ENCODE data around the gene MBD1. TPM values are rescaled to one million over a fixed set of nuclear protein-coding genes. Genes with fewer than 3 reads are reported as not detected.
A peak's percentile ranks its signal among the peaks of the same experiment; 100 is the strongest.

MBD1 gene
- total RNA-seq, 1 donor from 2014 or later = 65.1 TPM

- H3K27ac Mint-ChIP-seq (ENCODE audit: unreplicated experiment) = peak within 1 kb of the TSS; percentile 97
- H3K27me3 Mint-ChIP-seq (ENCODE audit: unreplicated experiment) = peaks cover 19% of the 10 kb centered on the region
- no peaks in the 10 kb centered on the region for H3K9me3 Mint-ChIP-seq (ENCODE audit: unreplicated experiment)
- peak within 1 kb of the TSS; percentile 100 for H3K4me3 Mint-ChIP-seq (ENCODE audit: unreplicated experiment)
- peak; percentile 50 for TF ChIP-seq CTCF (IDR thresholded peaks at IDR 0.05; ENCODE audit: unreplicated experiment)
- peaks cover 19% of the 10 kb centered on the region for H3K4me1 Mint-ChIP-seq (ENCODE audit: unreplicated experiment)
- peak; percentile 95 for DNase-seq (ENCODE audit: low spot score)
- H3K36me3 Mint-ChIP-seq (ENCODE audit: low read depth, unreplicated experiment) = peaks cover 20% of the 10 kb centered on the region
Measured at GRCh38 chr18:50287441-50288347, 6.4 kb upstream of the MBD1 start, which contains the start of gene CXXC1. Gene CXXC1 (minus strand): TSS chr18:50287692. CDS start chr18:50287589, 103 bp downstream.

- H3K9me3 Mint-ChIP-seq (ENCODE audit: unreplicated experiment) = no peaks in the 10 kb centered on the region
- no peak for TF ChIP-seq CTCF (IDR thresholded peaks at IDR 0.05; ENCODE audit: unreplicated experiment)
- H3K36me3 Mint-ChIP-seq (ENCODE audit: low read depth, unreplicated experiment) = peaks cover 21% of the 10 kb centered on the region
- peaks cover 19% of the 10 kb centered on the region for H3K4me1 Mint-ChIP-seq (ENCODE audit: unreplicated experiment)
- H3K27me3 Mint-ChIP-seq (ENCODE audit: unreplicated experiment) = peaks cover 25% of the 10 kb centered on the region
- peak overlapping the region; percentile 100 for H3K4me3 Mint-ChIP-seq (ENCODE audit: unreplicated experiment)
- H3K27ac Mint-ChIP-seq (ENCODE audit: unreplicated experiment) = peak overlapping the region; percentile 97
- no peak for DNase-seq (ENCODE audit: low spot score)
Measured at GRCh38 chr18:50287028-50287440, 5.7 kb upstream of the MBD1 start.

- TF ChIP-seq CTCF (IDR thresholded peaks at IDR 0.05; ENCODE audit: unreplicated experiment) = no peak
- Mint-ChIP-seq H3K9me3 (ENCODE audit: unreplicated experiment) (no peaks in the 10 kb centered on the region), H3K4me3 (ENCODE audit: unreplicated experiment) (peak overlapping the region; percentile 100), H3K36me3 (ENCODE audit: low read depth, unreplicated experiment) (peaks cover 21% of the 10 kb centered on the region), H3K27me3 (ENCODE audit: unreplicated experiment) (peaks cover 25% of the 10 kb centered on the region), H3K4me1 (ENCODE audit: unreplicated experiment) (peaks cover 19% of the 10 kb centered on the region), H3K27ac (ENCODE audit: unreplicated experiment) (peak overlapping the region; percentile 97)
- no peak for DNase-seq (ENCODE audit: low spot score)
Measured at GRCh38 chr18:50286391-50287027, 5.2 kb upstream of the MBD1 start.

- peaks cover 21% of the 10 kb centered on the region for H3K36me3 Mint-ChIP-seq (ENCODE audit: low read depth, unreplicated experiment)
- peak overlapping the region; percentile 67 for H3K27ac Mint-ChIP-seq (ENCODE audit: unreplicated experiment)
- H3K4me3 Mint-ChIP-seq (ENCODE audit: unreplicated experiment) = peak overlapping the region; percentile 76
- no peak for DNase-seq (ENCODE audit: low spot score)
- H3K27me3 Mint-ChIP-seq (ENCODE audit: unreplicated experiment) = peaks cover 27% of the 10 kb centered on the region
- peaks cover 24% of the 10 kb centered on the region for H3K4me1 Mint-ChIP-seq (ENCODE audit: unreplicated experiment)
- no peaks in the 10 kb centered on the region for H3K9me3 Mint-ChIP-seq (ENCODE audit: unreplicated experiment)
- no peak for TF ChIP-seq CTCF (IDR thresholded peaks at IDR 0.05; ENCODE audit: unreplicated experiment)
Measured at GRCh38 chr18:50285631-50286321, 4.5 kb upstream of the MBD1 start.
